ENCODE data around the gene MAPK1IP1L. TPM values are rescaled to one million over a fixed set of nuclear protein-coding genes. Genes with fewer than 3 reads are reported as not detected.

MAPK1IP1L gene
- polyA plus RNA-seq, result 36.6 and 46.5 TPM in 2 replicates

DNA sequence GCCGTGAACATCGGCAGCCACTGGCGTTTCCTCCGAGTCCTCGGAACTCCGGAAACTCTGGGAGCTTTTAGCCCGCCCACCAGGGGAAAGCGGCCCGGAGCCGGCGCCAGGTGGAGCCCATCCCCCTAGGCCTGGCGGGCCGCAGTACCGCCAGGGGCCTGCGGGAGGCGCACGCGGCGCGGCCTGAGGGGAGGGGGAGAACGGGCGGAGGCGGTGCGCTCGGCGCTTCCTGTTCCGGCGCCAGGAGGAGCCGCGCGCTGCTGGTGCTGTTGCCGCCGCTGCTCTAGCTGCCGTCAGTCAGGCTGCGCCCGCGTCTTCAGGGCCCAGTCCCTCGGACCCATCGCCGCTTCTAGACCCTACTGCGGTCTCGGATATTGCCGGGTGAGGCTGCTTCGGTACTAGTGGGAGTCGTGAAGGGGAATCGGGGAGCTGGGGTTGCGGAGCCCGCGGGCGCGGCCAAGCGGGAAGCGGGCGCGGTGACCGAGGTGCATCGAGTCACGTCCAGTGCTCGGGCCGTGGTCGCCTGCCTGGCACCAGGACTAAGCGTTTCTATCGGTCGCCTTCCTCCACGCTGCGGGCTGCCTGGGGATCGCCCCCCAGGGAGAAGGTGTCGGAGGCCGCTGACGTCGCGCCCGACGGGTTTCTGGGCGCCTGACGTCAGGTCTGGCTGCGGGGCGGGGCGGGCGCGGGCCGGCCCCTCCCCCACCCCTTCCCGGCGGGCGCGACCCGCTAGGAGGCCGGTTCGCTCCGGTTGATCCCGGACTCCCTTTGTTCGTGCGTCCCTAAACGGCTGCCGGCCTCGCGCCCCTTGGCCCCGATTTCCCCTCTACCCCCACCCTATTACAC lies at the start of gene MAPK1IP1L:
Gene MAPK1IP1L (plus strand): TSS at position 225 of the 846 bp plus-strand sequence. CDS start 10,037 bp downstream, outside the sequence.

DNA sequence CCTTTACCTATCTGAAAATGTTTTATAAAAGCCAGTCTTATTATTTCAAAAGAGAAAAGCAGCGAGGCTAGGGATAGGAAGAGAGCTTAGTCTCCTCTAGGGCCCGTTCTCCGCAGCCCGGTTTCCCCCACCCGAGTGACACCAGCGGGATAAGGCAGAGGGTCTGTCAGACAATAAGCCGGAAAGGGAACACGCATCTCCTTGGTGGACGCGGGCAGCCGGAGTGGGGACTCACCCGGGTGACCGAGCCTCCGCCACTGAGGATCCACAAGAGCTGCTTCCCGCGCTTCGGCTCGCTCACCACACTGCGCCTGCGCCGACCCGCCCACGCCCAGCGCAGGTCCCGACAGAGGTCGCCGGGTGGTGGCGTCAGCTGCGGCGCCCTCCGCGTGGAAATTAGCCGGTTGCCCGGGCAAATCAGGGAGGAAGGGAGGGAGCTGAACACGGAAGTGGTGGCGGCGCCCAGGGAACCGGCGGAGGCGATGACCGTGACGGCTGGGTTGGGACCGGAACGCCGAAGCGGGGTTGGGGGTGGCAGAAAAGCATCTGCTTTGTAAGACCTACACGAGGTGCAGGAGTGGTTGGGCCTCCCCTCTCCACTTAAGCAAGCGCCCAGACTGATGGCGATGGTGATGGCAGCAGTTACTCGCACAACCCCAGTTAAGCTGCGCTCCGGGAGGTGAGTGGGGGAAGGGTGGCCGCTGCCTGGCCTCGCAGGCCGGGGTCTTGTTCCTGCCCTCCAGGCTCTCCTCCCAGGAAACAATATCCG lies 24.5 kb upstream of the MAPK1IP1L start, which contains the start of the genes SOCS4 and WDHD1:
Gene SOCS4 (plus strand): TSS at position 444 of the 769 bp plus-strand sequence. CDS start 15,806 bp downstream, outside the sequence.
Gene WDHD1 (minus strand): TSS at position 307 of the 769 bp plus-strand sequence. CDS start 312 bp downstream, outside the sequence.

Other genes with a start within 250 kb of the MAPK1IP1L start
- gene GCH1, start 148.8 kb upstream of the MAPK1IP1L start, polyA plus RNA-seq, result 1.9 TPM in 1 of 2 replicates, not detected in the other
- gene WDHD1, start 24.5 kb upstream of the MAPK1IP1L start, polyA plus RNA-seq, result 3.3 and 3.8 TPM in 2 replicates
- gene SOCS4, start 24.4 kb upstream of the MAPK1IP1L start, polyA plus RNA-seq, result 12.6 and 28.1 TPM in 2 replicates
- 24.0 and 25.7 TPM in 2 replicates for gene LGALS3, start 77.6 kb downstream of the MAPK1IP1L start, polyA plus RNA-seq
- not detected in 2 replicates for gene DLGAP5, start 139.9 kb downstream of the MAPK1IP1L start, polyA plus RNA-seq
- gene FBXO34, start 219.8 kb downstream of the MAPK1IP1L start, polyA plus RNA-seq, result 19.2 and 27.0 TPM in 2 replicates